ENCODE measurements around the gene SFRP5.

Gene SFRP5, protein sequence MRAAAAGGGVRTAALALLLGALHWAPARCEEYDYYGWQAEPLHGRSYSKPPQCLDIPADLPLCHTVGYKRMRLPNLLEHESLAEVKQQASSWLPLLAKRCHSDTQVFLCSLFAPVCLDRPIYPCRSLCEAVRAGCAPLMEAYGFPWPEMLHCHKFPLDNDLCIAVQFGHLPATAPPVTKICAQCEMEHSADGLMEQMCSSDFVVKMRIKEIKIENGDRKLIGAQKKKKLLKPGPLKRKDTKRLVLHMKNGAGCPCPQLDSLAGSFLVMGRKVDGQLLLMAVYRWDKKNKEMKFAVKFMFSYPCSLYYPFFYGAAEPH

DNA sequence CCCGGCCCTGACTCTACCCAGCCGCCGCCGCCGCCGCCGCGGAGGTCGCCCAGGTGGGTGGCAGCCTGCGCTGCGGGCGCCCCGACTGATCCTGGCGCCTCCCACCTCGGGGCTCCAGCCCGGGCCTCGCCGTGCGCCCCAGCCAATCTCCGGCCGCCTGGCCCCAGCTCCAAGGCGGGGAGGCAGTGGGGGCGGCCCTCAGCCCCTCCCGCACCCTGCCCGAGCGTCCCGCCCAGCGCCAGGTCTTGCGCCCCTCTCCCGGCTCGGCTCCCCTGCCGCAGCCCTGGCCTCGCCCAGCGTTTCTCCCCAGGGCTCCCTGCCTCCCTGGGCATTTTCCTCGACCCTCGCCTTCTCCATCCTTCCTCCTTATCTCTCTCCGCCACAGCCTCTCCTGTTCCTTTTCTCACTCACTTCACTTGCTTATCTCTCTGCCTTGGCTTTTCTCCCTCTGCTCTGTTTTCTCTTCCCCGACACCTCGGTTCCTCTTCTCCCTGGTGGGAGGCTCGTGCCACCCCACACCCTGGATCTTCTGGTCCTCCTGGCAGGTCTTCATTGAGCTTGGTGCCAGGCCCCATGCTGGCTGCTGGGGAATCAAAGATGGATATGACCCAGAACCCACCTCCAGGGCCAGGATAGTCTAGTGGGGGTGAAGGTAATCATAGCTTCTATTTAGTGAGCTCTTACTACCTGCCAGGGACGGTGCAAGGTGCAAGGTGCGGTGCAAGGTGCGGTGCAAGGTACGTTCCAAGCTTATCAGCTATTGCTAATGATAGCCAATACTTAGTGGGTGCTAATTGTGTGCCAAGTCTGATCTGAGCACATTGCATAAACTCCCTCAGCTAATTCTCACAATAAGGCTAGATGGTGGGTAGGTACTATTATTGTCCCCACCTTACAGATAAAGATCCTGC lies at the start of gene SFRP5:
TSS of gene SFRP5 (minus strand) at position 87 of the 911 bp plus-strand sequence. CDS start 166 bp downstream, outside the sequence.
- peak in 2 of 56 donors; percentile 14 to 50 for DNase-seq

DNA sequence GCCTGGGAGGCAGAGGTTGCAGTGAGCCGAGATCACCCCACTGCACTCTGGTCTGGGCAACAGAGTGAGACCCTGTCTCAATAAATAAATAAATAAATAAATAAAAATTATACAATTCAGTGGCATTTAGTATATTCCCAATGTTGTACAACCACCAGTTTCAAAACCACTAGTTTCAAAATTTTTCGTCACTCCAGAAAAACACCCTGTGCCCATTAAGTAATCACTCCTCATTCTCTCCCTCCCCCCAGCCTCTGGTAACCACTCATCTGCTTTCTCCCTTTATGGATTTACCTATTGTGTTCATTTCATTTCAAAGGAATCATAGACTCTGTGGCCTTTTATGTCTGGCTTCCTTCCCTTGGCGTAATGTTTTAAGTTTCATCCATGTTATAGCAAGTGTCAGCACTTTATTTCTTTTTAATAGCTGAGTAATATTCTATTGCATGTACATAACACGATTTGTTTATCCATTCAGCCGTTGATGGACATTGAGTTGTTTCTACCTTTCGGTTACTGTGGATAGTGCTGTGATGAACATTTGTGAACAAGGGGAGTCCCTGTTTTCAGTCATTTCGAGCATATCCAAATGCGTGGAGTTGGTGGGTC lies 48.4 kb upstream of the SFRP5 start:
- DNase-seq: no peak

DNA sequence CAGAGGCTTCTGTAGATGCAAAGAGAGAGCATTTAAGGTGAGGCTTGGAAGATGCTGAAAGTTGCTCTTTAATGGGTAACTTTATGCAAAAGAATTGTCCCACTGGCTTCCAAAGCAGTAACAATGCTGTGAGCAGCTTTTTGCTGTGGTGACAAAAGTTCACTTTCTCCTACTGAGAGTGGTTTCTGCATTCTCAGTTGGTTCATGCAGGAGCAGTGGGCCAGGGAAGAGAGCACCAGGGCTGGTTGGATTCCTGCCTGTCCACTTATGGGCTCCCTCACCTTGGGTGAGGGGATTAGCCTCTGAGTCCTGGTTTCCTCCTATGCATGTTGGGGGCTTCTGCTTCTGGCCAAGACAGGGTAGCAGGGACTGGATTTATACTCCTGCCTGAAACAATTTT lies 46.8 kb upstream of the SFRP5 start:
- no peak for DNase-seq

DNA sequence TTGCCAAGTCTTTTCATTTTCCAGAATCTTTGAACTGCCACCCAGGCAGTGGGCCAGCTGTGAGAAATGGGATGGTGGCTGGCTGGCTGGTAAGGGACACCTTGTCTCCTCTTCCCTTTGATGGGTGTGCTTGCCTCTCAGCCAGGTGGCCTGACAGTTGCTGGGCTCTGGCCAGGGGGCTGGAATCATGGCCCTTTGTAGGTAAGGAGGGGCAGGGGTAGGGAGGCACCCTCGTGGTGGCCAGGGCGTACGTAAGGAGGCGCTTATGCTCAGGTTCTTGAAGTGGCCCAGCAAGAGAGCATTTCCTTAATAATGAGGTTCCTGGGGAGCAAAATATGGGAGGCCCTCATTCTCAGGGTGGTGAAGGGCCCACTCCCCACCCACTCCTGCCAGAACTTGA lies 44.8 kb upstream of the SFRP5 start:
- DNase-seq: no peak

DNA sequence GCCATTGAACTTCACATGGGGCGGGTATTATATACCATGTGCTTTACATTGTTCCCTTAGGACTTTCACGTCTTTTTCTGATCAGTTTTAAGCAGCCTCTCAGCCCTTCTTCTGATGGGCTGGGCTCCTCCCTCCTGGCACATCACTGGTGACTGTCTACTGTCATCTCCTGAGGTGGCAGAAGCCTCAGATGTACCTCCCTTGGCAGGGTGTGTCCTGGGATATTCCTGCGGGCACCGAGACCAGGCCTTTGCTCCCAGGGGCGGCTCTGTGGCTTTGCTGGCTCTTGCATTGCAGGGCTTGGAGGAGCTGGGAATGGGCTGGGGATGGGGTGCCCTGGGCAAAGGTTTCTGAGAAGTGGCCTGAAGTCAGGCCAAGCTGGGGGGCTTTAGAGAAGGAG lies 43.2 kb upstream of the SFRP5 start:
- no peak for DNase-seq

DNA sequence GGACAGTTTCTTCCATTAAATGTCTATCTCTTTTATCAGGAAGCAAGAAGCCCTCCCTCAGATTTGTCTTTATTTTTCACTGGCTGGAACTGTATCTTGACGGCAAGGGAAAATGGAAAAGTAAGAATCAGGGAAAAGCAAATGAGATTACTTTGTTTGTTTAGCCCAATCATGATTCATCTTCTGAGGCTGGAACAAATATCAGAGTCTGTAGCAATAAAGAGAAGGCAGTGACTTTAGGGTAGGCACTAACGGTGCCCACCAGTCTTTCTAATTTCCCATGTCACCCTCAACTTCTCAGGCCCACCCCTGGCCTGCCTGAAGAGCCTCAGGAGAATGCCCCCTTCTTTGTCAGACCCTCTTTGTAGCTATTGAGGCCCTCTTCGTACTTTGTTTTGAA lies 41.5 kb upstream of the SFRP5 start:
- no peak for DNase-seq

DNA sequence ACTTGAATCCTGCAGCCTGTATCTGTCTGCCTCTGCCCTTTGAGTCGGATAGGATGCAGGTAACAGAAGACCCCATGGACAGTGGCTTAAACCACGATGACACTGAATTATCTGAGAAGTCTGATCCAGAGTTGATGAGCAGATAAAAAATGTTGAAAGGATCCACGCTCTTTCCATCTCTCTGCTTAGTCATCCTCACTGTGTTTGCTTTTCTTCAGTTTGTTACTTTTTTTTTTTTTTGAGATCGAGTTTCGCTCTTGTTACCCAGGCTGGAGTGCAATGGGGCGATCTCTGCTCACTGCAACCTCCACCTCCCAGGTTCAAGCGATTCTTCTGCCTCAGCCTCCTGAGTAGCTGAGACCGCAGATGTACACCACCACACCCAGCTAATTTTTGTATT lies 40.9 kb upstream of the SFRP5 start:
- DNase-seq: no peak

DNA sequence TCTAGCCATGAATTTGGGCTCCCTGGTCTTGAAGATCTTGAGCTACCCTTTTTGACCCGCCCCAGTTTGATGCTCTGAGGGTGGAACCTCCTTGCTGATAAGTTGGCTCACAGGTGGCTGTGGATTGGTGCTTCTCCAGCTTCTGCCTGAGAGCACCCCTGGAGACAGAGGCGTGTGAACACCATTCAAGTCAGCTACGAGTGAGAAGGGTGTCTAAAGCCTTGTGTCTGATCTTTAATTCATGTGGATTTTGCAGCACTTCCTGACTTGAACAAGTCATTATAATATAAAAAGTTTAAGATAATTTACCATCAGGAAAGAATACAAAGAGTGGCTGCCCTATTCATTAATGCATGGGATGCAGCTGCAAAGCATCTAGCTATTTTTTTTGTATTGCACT lies 40.2 kb upstream of the SFRP5 start:
- no peak for DNase-seq

DNA sequence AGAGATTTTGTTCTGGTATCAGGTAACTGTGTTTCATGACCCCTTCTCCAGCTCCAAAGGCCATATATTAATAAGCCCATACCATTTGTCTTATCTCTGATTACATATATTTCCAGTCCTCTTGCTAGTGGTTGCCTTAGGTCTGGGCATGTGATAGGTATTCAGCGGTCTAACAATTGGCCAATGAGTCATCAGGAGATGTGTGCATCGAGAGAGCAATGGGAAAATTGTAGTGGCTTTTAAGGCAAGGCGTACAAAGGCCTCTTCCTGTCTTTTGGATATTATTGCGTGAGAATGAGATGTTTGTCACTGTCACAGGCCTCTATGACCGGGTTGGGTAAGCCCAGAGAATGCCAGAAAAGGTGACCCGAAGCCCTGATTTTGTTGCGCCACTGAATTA lies 38.6 kb upstream of the SFRP5 start:
- no peak for DNase-seq

DNA sequence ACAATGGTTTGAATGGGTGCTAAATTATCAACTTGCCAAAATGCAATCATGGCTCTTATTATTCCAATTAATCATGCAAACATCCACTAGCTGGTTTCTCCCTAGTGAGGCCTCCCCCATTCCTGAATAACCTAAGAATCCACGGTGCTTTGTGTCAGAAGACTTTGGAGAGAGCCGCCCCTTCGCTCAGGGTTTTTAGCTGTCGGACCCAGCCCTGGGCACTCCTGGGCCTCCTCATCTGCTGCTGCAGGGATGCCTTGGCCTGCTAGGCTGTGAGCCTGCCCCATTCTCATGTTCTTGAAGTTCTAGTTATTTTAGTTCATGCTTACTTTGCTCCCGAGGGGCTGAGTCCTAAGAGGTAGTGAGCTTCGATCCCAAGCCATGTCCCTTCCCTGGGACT lies 34.1 kb upstream of the SFRP5 start:
- DNase-seq: no peak

DNA sequence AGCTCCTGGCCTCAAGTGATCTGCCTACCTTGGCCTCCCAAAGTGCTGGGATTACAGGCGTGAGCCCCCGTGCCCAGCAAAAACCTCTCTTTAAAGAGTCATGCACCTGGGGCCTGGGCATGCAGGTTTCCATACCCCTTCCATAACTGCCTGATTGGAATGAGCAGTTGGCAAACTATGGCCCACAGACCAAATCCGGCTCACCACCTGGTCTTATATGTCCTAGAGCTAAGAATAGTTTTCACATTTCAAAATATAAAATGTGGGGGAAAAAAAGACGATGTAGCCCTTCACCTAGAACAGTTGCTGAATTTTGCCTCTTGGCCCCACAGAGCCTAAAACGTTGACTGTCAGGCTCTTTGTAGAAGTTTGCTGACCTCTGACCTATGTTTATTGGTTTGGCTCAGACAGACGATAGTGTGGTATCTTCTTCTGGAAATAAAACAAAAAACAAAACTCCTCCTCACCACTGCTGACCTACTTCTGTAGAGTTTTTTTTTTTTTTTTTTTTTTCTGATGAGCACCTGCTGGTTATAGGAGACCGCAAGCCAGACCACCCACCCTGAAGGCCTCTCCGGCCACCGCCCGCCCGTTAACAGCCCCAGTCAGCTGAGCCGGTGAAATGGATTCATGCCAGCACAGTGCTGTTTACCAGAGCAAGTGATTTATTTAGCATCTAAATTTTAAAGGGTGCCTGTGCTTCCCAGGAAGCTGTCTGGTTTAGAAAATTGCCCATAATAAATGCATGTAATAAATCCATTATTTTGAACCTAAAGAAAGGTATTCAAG lies 33.5 kb upstream of the SFRP5 start:
- peak in 3 of 56 donors; percentile 4 to 21 (median 16) for DNase-seq

DNA sequence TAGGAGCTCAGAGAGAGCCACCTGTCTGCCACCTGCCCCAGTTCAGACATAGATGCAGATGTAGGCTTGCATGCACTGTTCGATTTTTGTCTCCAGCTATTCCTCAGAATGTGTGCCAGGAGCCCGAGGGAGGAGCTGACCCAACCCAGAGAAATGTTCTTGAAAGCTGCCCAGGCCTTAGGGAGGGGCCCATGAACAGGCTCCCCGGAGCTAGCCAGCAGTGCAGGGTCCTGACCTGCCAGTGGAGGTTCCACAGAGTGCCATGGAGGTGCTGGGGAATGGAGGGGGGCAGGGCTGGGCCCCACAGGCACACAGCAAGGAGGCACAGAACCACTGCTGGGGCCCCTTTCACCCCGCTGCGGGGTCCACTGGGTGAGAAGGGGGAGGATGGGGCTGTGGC lies 29.6 kb upstream of the SFRP5 start:
- DNase-seq: no peak

DNA sequence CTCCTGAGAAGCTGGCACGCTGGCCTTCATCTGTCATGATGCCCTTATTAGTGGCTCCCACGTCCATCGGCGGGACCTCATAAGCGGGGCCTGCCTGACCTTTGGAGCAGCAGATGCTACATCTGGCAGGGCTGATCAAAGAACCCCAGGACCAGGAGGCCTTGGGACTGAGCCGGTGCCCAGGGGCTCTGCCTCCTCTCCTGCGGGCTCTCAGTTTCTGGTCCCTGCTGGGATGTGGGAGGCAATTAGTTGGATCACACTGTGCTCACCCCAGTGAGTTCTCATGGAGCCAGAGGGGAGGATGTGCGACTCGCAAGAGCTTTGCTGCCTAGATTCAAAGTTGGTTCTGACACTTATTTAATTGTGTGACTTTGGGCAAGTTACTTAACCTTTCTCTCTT lies 28.7 kb upstream of the SFRP5 start:
- DNase-seq: no peak

DNA sequence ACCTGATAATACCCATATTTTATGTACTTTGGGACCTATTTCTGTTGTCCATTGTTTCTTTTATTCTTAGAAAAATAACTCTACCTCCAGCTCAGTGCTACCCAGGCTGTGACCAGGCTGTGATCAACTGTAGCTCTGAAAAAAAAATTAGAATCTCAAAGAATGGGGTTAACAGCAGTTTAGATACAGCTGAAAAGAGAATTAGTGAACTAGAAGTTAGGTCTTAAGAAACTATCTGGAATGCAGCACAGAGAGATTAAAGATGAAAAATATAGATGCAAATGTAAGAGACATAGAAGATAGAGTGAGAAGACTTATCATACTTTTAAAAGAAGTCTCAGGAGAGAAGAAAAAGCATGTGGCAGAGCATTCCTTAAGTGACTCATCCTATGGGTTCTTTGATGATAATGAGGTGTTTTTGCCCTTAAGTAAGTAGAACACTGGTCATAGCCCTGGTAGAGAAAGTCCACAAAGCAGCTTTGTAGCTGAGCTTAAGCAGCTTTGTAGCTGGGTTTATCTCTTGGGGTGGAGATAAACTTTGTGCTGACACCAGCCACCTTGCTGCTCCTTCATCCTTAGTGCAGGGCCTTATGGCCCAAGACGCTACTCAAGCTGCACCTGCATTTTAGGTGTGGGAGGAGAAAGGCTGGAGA lies 27.3 kb upstream of the SFRP5 start:
- no peak for DNase-seq

DNA sequence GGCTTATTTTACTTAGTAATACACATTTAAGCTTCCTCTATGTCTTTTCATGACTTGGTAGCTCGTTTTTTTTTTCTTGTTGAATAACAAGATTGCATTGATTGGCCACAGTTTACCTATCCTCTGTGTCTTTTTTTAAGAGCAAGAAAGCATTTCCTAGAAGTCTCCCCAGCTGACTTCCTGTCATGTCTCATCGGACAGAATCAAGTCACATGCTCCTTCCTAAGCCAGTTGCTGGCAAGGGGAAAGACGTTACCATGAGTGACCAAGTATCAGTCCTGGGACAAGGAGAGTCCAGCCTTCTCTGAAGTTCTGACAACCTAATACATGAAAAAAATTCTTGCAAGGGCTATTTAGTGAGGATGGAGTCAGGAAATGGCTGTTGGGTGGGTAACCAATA lies 24.9 kb upstream of the SFRP5 start:
- DNase-seq: no peak

DNA sequence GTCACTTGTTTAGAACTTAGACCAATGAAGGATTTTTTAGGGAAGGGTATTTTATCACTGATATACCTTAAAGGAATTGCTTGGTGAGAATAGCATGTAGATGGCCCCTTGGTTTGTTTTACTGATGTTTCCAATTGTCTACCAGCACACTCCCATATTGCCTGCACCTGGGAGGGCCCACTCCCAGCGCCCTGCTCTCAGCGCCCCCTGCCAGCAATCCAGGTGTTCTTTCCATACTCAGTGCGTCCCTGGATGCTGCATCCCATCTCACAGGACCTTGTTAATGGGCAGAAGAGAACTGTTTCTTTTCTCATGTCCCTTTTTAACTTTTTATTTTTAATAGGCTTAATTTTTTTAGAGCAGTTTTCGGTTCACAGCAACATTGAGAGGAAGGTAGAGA lies 24.1 kb upstream of the SFRP5 start:
- DNase-seq: no peak

DNA sequence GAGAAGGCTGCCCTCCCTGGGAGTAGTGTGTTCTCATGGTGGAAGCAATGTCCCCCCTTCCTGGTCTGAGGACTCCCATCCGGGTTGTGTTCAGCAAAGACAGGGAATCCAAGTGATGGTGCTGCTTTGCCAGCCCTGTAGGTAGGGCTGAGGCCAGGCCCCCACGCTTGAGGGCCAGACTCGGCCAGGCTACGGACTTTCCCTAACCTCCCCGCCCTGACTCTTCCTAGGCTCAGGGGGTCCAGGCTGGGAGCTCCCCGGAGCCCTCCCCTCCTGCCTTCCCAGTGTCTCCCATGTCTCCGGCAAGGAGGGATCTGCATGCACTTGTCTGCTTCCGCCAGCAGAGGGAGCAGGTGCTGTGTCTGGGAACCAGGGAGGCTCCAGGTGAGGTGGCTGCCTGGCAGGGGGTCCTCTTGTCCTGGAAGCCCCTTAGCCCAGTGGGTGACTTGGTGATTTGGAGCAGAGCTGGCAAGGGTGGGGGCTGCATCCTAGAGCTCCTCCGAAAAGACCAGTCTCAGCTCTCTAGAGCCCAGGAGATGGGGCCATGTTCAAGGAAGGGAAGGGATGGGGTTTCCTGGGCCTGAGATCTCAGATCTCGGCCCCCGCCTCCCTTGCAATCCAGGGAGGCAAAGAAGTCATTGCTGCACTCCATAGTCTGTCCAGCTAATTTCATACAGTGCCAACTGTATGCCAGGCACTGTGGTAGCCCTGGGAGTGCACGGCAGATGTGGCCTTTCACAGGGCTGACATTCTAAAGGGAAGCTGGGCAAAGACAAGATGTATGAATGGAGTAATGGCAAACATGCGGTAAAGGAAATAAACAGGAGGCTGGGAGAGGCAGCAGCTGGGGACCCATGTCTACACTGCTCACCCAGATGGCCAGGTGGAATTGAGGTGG lies 20.3 kb upstream of the SFRP5 start:
- DNase-seq: peak in 48 of 56 donors; percentile 5 to 81 (median 38)

DNA sequence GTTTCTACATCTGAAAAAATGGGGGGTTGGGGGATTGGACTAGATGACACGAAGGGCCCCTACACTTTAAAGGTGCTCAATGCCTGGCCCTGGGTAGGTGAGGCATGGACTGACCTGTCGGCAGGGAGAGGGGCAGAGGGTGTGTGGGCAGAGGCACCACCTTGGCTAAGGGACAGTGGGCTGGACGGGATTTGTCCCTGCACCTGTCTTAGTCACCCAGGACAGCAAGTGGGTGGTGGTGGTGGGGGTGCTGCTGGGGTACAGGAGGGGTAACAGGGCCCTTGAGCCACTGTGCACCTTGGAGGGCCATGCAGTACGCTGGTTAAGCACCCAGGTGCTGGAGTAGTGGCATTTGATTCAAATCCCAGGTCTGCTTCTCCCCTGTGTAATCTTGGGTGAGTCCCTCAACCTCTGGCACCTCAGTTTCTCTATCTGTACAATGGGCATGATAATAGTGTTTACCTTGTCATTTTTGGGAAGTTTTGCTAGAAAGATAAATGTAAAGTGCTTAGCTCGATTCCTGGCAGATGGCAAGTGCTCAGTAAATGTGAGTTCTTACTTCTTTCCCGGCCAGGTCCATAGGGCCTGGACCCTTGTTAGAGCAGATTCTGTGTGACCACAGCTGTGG lies 18.1 kb upstream of the SFRP5 start:
- DNase-seq: no peak
